Esophagus (tissue), 2 donors: ENCODE data around the gene SLC6A17. TPM values are rescaled to one million over a fixed set of nuclear protein-coding genes. Genes with fewer than 3 reads are reported as not detected.

Source experiments
- H3K27ac ChIP-seq, 2 donors: one replicate each; pipeline ENCODE4 v1.5.1; 2013; ENCODE audit warnings: low read depth in 2 of 2, mild to moderate bottlenecking in 2 of 2, inconsistent platforms in 1 of 2, low read length in 1 of 2, moderate library complexity in 1 of 2
- H3K27me3 ChIP-seq, 2 donors: one replicate each; pipeline ENCODE4 v1.6.1; 2013; ENCODE audit warnings: low read length in 2 of 2, control low read depth in 1 of 2, mild to moderate bottlenecking in 1 of 2; ENCODE audit not compliant: insufficient read depth in 2 of 2, control insufficient read depth in 1 of 2
- H3K36me3 ChIP-seq, 2 donors: one replicate each; pipeline ENCODE4 v1.6.1; 2013; ENCODE audit warnings: low read length in 1 of 2; ENCODE audit not compliant: control insufficient read depth in 2 of 2, insufficient read depth in 2 of 2
- H3K4me1 ChIP-seq, 2 donors: one replicate each; pipeline ENCODE4 v1.6.1; 2013; ENCODE audit warnings: low read length in 1 of 2; ENCODE audit not compliant: control insufficient read depth in 2 of 2, insufficient read depth in 2 of 2
- H3K4me3 ChIP-seq, 2 donors: one replicate each; pipeline ENCODE4 v1.5.1; 2013; ENCODE audit warnings: low read length in 2 of 2, mild to moderate bottlenecking in 2 of 2, low read depth in 1 of 2, moderate library complexity in 1 of 2
- H3K9me3 ChIP-seq, 2 donors: one replicate each; pipeline ENCODE4 v1.6.1; 2013; ENCODE audit warnings: mild to moderate bottlenecking in 2 of 2, low read depth in 1 of 2, low read length in 1 of 2, moderate library complexity in 1 of 2; ENCODE audit not compliant: control insufficient read depth in 2 of 2, insufficient read depth in 1 of 2
- WGBS, 2 donors: extraction: QIAGEN DNeasy Blood & Tissue Kit; methylation state at CpG; one replicate each; pipeline ENCODE4 v1.1.7; 2013; 5-methylcytosine and 5-hydroxymethylcytosine counted together
- polyA plus RNA-seq, 2 donors: library from polyadenylated mRNA; stranded (reverse); fragments of 200-250 nt; gene quantifications; one replicate each; pipeline ENCODE4 v1.2.3, GENCODE V29; 2013
- donor health status: healthy with polysubstance abuse.
- donor health status: Bipolar disorder and iron deficiency.

SLC6A17 gene
- under 1 TPM; 0.08 to 0.19 TPM for polyA plus RNA-seq

DNA sequence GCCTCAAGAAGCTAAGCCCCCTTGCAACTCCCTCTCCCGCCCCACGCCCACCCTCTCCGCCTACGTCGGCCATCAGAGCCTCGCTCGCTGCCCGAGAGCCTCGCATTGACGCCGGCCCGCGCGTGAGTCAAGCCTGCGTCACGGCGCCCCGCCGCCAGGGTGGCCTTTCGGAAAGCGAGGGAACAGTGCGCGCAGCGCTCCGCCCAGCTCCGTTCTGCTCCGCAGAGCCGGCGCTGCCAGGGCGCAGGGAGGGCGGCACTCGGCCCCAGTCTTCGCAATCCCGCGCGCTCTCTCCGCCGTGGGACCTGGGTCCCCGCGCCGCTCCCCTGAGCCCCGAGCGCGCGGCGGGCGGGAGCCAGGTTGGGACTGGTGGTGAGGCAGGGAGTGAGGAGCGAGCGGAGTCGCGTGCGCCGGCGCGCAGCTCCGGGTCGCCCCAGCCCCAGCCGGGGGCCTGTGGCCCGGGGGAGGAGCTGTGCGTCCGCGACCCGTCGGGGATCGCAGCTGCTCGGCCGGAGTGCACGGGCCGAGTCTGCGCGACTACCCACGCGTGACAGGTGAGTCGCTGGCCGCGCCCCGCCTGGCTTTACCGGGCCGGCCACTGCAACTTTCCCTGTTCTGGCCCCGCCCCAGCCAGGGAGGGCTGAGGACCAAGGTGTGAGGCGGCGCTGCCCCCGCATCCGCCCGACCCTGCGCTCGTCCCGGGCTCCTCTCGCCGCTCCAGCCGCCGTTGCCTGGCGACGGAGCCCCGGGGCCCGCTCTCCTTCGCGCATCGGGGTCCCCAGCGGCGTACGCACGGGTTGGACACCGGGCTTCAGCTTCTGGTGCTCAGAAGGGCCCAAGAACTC lies at the start of gene SLC6A17:
Gene SLC6A17, plus strand, starts transcription at position 165 of the 845 bp plus-strand sequence. CDS start 16,436 bp downstream, outside the sequence.
- Histone ChIP-seq H3K4me1 (peaks cover 6 to 7% of the 10 kb centered on the region in 2 donors), H3K4me3 (peak within 1 kb of the TSS; percentile 28), H3K27ac (no peak within 1 kb of the TSS), H3K9me3 (peaks cover 0 to 1% of the 10 kb centered on the region in 2 donors), H3K27me3 (peaks cover 0 to 16% of the 10 kb centered on the region in 2 donors), H3K36me3 (no peaks in the 10 kb centered on the region)
- WGBS, 2 donors, result 1% methylated on average over 91 to 104 of the region's 104 CpGs

DNA sequence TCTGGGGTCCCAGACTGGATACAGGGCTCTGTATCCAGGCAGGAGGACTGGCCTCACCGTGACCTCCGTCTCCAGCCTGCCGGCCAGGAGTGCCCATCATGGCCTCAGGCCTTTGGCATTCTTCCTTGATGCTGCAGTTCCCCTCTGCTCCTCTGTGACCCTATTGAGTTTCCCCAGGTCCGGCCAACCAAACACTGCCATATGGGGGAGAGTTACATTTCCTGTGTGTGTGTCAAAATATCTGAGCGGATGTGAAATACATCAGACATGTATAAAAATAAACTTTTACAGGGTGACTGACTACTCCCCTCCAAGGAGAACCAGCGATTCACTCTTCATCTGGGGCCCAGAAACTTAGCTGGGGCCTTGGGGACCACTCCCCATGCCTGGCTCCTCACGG lies 48.2 kb upstream of the SLC6A17 start:
- no peaks in the 10 kb centered on the region for H3K9me3 ChIP-seq
- no peak overlapping the region for H3K4me3 ChIP-seq
- H3K27ac ChIP-seq, result no peak overlapping the region
- no peaks in the 10 kb centered on the region for H3K27me3 ChIP-seq
- no peaks in the 10 kb centered on the region for H3K36me3 ChIP-seq
- WGBS, 2 donors, result 65 to 67% methylated on average over 7 of the region's 7 CpGs
- peaks cover 0 to 3% of the 10 kb centered on the region in 2 donors for H3K4me1 ChIP-seq

DNA sequence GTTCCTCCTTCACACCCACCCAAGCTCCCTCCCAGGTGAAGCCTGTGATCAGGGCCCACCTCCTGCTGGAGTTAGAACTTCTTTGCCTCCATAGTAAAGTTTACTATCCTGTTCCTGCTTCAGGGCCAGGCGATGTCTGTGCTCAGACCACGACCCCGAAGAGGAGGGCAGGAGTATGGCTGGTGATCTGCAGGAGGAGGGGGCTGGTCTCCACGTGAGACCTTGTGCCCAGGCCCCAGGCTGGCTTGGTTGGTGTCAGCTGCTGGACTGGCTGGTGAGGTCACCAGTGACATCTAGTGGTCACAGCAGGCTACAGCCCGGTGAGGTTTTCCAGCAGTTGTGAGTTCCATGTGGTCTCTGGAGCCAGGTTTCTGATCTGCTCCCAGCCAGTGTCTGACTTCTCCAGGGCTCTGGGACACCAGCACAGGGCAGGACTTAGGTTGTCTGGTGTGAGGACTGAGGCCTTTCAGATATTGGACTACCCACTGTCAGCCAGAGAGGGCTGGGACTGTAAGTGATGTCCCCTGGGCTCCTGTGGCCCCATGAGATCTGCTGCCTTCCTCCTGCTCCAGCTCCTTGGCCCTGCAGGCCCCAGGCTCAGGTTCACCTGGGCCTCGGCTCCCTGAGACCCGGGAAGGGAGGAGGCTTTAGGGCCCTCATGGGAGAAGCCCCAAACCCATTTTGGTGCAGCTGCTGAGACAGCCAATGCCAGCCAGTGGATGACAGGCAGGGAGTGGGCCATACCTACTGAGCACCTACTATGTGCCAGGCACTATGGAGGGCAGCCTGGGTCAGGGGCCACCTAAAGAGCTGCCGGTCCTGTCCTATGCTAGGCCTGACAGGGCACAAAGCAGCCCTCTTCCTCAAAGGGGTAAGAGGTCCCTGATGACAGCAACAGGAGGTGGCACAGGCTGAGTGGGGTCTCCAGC lies 44.0 kb upstream of the SLC6A17 start:
- Histone ChIP-seq H3K27me3 (no peaks in the 10 kb centered on the region), H3K36me3 (no peaks in the 10 kb centered on the region), H3K9me3 (no peaks in the 10 kb centered on the region), H3K4me1 (no peaks in the 10 kb centered on the region), H3K27ac (no peak overlapping the region), H3K4me3 (no peak overlapping the region)
- 15 to 20% methylated on average over 8 of the region's 8 CpGs for WGBS, 2 donors

DNA sequence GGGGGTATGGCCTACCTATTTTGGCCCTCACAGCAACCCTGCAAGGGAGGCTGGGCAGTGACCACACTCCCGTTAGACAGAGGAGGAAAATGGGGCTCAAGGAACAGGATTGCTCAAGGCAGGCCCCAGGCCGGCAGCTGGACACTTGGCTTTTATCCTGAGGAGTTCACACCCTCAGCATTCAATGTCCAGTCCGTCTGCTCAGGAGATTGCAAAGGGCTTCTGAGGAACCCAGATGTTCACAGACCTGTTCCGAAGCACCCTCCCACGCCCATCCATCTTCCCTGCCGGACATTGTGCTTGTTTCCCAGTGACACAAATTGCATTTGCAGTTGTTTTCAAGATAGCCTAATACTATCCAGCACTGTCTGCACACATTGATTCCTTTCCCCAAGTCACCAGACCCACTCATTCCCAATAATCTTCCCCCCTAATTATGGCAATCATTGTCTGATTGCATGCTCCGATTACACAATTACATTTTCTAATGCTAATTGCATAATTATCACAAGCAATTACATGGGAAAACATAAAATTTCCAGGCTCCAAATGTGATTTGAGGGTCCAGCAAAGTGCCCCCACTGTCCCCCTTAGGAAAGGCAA lies 42.3 kb upstream of the SLC6A17 start:
- Histone ChIP-seq H3K27ac (no peak overlapping the region), H3K27me3 (no peaks in the 10 kb centered on the region), H3K9me3 (no peaks in the 10 kb centered on the region), H3K4me1 (no peaks in the 10 kb centered on the region), H3K4me3 (no peak overlapping the region), H3K36me3 (no peaks in the 10 kb centered on the region)
- 71% methylated on average over 7 of the region's 7 CpGs for WGBS, 2 donors

DNA sequence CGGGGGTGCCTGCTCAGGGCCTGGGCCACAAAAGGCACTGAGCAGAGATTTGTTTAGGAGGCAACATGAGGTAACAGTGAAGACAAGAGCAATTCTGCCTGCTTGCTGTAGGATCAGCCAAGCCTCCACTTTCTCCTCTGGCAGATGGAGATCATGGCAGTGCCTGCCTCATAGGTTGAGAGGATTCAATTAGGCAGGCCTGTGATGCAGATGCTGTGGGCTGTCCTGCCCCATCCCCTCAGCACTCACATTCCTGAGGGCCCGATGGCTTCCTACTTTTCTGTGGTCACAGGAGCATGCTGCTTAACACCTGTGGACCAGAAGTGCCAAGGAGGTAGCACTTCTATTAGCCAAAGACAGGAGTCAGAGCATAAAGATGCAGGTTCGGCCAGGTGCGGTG lies 39.2 kb upstream of the SLC6A17 start:
- Histone ChIP-seq H3K9me3 (no peaks in the 10 kb centered on the region), H3K4me1 (no peaks in the 10 kb centered on the region), H3K36me3 (no peaks in the 10 kb centered on the region), H3K27ac (no peak overlapping the region), H3K27me3 (no peaks in the 10 kb centered on the region), H3K4me3 (no peak overlapping the region)
- WGBS, 2 donors, result 82 to 83% methylated on average over 4 of the region's 4 CpGs

DNA sequence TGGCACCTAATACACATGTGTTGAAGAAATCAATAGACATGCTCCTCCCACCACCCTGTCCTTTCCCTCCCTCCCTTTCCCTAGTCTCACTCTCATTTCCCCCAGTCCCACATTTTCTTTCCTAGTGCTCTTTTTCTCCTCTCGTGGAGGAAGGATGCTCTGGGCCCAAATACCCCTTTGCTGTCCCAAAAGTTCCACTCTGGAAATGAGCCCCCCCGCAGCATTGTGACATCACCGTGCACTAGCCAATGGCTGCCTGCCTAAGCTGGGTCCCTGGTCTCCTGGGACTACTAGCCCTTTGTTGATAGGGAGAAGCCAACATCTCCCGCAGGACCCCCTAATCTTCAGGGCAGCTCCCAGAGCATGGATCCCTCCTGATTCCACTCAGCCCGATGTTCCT lies 38.2 kb upstream of the SLC6A17 start, which contains the start of gene UBL4B:
Gene UBL4B, plus strand, starts transcription at position 301 of the 400 bp plus-strand sequence. Its CDS starts 92 bp downstream, at position 393.
- WGBS, 2 donors, result 84 to 89% methylated on average over 5 of the region's 5 CpGs

DNA sequence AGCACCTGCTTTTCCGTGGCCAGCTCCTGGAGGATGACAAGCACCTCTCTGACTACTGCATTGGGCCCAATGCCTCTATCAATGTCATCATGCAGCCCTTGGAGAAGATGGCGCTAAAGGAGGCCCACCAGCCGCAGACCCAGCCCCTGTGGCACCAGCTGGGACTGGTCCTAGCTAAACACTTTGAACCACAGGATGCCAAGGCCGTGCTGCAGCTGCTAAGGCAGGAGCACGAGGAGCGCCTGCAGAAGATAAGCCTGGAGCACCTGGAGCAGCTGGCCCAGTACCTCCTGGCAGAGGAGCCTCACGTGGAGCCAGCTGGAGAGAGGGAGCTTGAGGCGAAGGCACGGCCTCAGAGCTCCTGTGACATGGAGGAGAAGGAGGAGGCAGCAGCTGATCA lies 37.6 kb upstream of the SLC6A17 start:
- Histone ChIP-seq H3K36me3 (no peaks in the 10 kb centered on the region), H3K9me3 (no peaks in the 10 kb centered on the region), H3K27ac (no peak overlapping the region), H3K27me3 (no peaks in the 10 kb centered on the region), H3K4me1 (no peaks in the 10 kb centered on the region), H3K4me3 (no peak overlapping the region)
- WGBS, 2 donors, result 48 to 52% methylated on average over 9 of the region's 9 CpGs

More for the DNA sequence above, 38.2 kb upstream of the SLC6A17 start, which contains the start of gene UBL4B:
- Histone ChIP-seq H3K4me1 (no peaks in the 10 kb centered on the region), H3K9me3 (no peaks in the 10 kb centered on the region), H3K27me3 (no peaks in the 10 kb centered on the region), H3K27ac (no peak within 1 kb of the TSS), H3K36me3 (no peaks in the 10 kb centered on the region), H3K4me3 (no peak within 1 kb of the TSS)

DNA sequence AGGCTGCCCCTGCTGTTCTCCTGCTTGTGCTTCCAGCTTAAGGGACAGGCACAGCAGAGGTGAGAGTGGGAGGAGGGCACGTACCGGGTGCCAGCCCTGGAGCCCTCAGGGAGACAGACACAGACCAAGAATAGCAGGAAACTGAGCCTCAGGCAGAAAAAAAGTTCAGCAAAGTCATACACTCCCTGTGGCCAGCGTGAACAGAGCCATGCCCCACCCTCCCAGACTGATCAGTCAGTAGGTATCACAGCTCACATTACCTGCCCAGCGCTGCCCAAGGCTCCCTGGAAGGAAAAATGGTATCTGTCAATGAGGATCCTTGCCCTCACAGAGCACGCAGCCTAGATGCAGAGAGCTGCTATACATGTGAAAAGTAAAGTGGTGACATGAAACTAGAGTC lies 36.7 kb upstream of the SLC6A17 start:
- no peaks in the 10 kb centered on the region for H3K27me3 ChIP-seq

DNA sequence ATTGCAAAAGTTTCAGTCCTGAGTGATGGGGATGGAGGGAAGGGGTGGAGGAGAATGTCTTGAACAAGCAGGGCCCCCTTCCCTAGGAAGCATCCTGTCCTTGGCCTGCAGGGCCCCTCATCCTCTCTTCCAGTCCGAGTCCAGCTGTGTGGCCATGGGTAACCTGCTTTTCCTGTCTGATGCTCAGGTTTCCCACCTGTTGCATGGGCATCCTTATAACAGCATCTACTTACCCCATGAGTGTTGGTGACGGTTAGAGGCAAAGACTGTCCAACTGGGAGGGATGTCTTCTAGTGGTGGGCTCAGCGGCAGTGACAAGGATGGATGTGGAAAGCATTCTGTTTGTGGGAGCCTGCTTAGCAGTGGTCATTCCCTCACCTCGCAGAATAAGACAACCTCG lies 36.1 kb upstream of the SLC6A17 start:
- H3K4me3 ChIP-seq, result no peak overlapping the region
- 78 to 82% methylated on average over 5 of the region's 5 CpGs for WGBS, 2 donors
- H3K27me3 ChIP-seq, result no peaks in the 10 kb centered on the region
- H3K9me3 ChIP-seq, result no peaks in the 10 kb centered on the region
- H3K4me1 ChIP-seq, result no peaks in the 10 kb centered on the region
- no peaks in the 10 kb centered on the region for H3K36me3 ChIP-seq
- no peak overlapping the region for H3K27ac ChIP-seq

More for the DNA sequence above, 36.7 kb upstream of the SLC6A17 start:
- H3K36me3 ChIP-seq, result no peaks in the 10 kb centered on the region
- H3K4me1 ChIP-seq, result no peaks in the 10 kb centered on the region
- H3K9me3 ChIP-seq, result no peaks in the 10 kb centered on the region
- no peak overlapping the region for H3K27ac ChIP-seq
- 43 to 54% methylated on average over 5 of the region's 5 CpGs for WGBS, 2 donors
- H3K4me3 ChIP-seq, result no peak overlapping the region
